UCSD-AML1 (cell line): Measurements from ENCODE around the gene MIA3.

Experiments
- DNase-seq: peaks from one replicate; lab custom pipeline; 2025; ENCODE audit not compliant: unreplicated experiment; lab: John Stamatoyannopoulos, UW

MIA3 gene

GRCh38 chr1:222620566-222620965 is 2.7 kb downstream of the MIA3 start:
- DNase-seq = no peak

- DNase-seq = no peak
Observed at GRCh38 chr1:222622765-222623164, 4.9 kb downstream of the MIA3 start.

- DNase-seq = no peak
Observed at GRCh38 chr1:222623458-222623857, 5.6 kb downstream of the MIA3 start.

GRCh38 chr1:222624214-222624613 is 6.3 kb downstream of the MIA3 start:
- DNase-seq = no peak

- DNase-seq = no peak
Observed at GRCh38 chr1:222627232-222627631, 9.3 kb downstream of the MIA3 start.

GRCh38 chr1:222629921-222630535 is 12.1 kb downstream of the MIA3 start:
- DNase-seq = no peak

- no peak for DNase-seq
Observed at GRCh38 chr1:222631611-222632208, 13.8 kb downstream of the MIA3 start.

GRCh38 chr1:222632749-222633148 is 14.9 kb downstream of the MIA3 start:
- no peak for DNase-seq

GRCh38 chr1:222634180-222635013 is 16.5 kb downstream of the MIA3 start:
- no peak for DNase-seq

- no peak for DNase-seq
Observed at GRCh38 chr1:222641269-222641948, 23.5 kb downstream of the MIA3 start.

GRCh38 chr1:222642468-222642867 is 24.6 kb downstream of the MIA3 start:
- DNase-seq = no peak

GRCh38 chr1:222643606-222643937 is 25.7 kb downstream of the MIA3 start:
- no peak for DNase-seq

GRCh38 chr1:222643938-222644635 is 26.2 kb downstream of the MIA3 start:
- DNase-seq = peak; percentile 99

GRCh38 chr1:222644636-222644980 is 26.7 kb downstream of the MIA3 start:
- DNase-seq = no peak

- DNase-seq = no peak
Observed at GRCh38 chr1:222652676-222653075, 34.8 kb downstream of the MIA3 start.

GRCh38 chr1:222653178-222653827 is 35.4 kb downstream of the MIA3 start:
- no peak for DNase-seq

- peak; percentile 58 for DNase-seq
Observed at GRCh38 chr1:222654849-222655248, 37.0 kb downstream of the MIA3 start.

- DNase-seq = no peak
Observed at GRCh38 chr1:222656391-222657155, 38.7 kb downstream of the MIA3 start.

- DNase-seq = no peak
Observed at GRCh38 chr1:222657899-222658298, 40.0 kb downstream of the MIA3 start.

- no peak for DNase-seq
Observed at GRCh38 chr1:222663431-222663934, 45.6 kb downstream of the MIA3 start.
